CD4-positive, alpha-beta T cell treated with Interleukin-6 at 100 ng/mL for 8 hours (primary cell): ENCODE results near the gene TUBA1B.
"Not testable (repeated sequence)": the region's sequence is repeated elsewhere in the genome, so short reads cannot be mapped to it uniquely, and the experiment has no call there.

Source experiments
- DNase-seq: peaks from one replicate; pipeline ENCODE4 v3.0.0-alpha.2; 2020; ENCODE audit warnings: mixed read lengths, low spot score

Gene TUBA1B

GRCh38 chr12:49131051-49131893, at the start of gene TUBA1B:
TSS of gene TUBA1B (minus strand) at chr12:49131395. CDS start at chr12:49131300, 95 bp downstream.
- peak; percentile 91 for DNase-seq

- DNase-seq: no peak
These were observed 43.0 kb upstream of the TUBA1B start for GRCh38 chr12:49174218-49174617.

- no peak for DNase-seq
These were observed 39.7 kb upstream of the TUBA1B start for GRCh38 chr12:49170924-49171323.

GRCh38 chr12:49165114-49165513, 33.9 kb upstream of the TUBA1B start:
- DNase-seq: no peak

GRCh38 chr12:49161901-49162300, 30.7 kb upstream of the TUBA1B start:
- DNase-seq: not testable (repeated sequence)

- DNase-seq: no peak
These were observed 30.0 kb upstream of the TUBA1B start for GRCh38 chr12:49161092-49161795.

- DNase-seq: no peak
These were observed 29.2 kb upstream of the TUBA1B start for GRCh38 chr12:49160399-49160798.

GRCh38 chr12:49154221-49154620, 23.0 kb upstream of the TUBA1B start:
- DNase-seq: no peak

GRCh38 chr12:49147384-49147783, 16.2 kb upstream of the TUBA1B start:
- DNase-seq: no peak

GRCh38 chr12:49146406-49146805, 15.2 kb upstream of the TUBA1B start:
- DNase-seq: no peak

GRCh38 chr12:49144384-49144783, 13.2 kb upstream of the TUBA1B start:
- DNase-seq: no peak

GRCh38 chr12:49138999-49139398, 7.8 kb upstream of the TUBA1B start:
- no peak for DNase-seq

- DNase-seq: no peak
These were observed 7.4 kb upstream of the TUBA1B start for GRCh38 chr12:49138587-49138986.

GRCh38 chr12:49137476-49137875, 6.3 kb upstream of the TUBA1B start:
- DNase-seq: no peak

- not testable (repeated sequence) for DNase-seq
These were observed 5.8 kb upstream of the TUBA1B start for GRCh38 chr12:49136997-49137396.

GRCh38 chr12:49133590-49133989, 2.4 kb upstream of the TUBA1B start:
- no peak for DNase-seq

GRCh38 chr12:49133014-49133413, 1.8 kb upstream of the TUBA1B start:
- DNase-seq: no peak

GRCh38 chr12:49131894-49132461, 783 bp upstream of the TUBA1B start:
- DNase-seq: no peak

- peak; percentile 96 for DNase-seq
These were observed 794 bp downstream of the TUBA1B start for GRCh38 chr12:49130151-49131050.

- DNase-seq: no peak
These were observed 1.7 kb downstream of the TUBA1B start for GRCh38 chr12:49129332-49130150.

- DNase-seq: not testable (repeated sequence)
These were observed 3.2 kb downstream of the TUBA1B start for GRCh38 chr12:49127971-49128370.
